H4 (cell line): ENCODE data around the gene PSMD8. TPM values are rescaled to one million over a fixed set of nuclear protein-coding genes. Genes with fewer than 3 reads are reported as not detected.
"Not testable (repeated sequence)": the region's sequence is repeated elsewhere in the genome, so short reads cannot be mapped to it uniquely, and the experiment has no call there.

Source experiments
- DNase-seq: peaks from one replicate; pipeline ENCODE4 v3.0.0-alpha.2; 2015; ENCODE audit warnings: low spot score
- total RNA-seq: library from RNA; depleted of rRNA; stranded (reverse); fragments of >200 nt; shearing (Covaris generic); gene quantifications from 2 replicates; pipeline ENCODE4 v1.2.3, GENCODE V29; 2014; rRNA removed

Gene PSMD8
- total RNA-seq, result 743 and 838 TPM in 2 replicates

- peak; percentile 100 for DNase-seq
These were observed at the start of gene PSMD8 for GRCh38 chr19:38374332-38375097. PSMD8 (plus strand) TSS chr19:38374571; CDS start chr19:38374602, 31 bp downstream.

DNA sequence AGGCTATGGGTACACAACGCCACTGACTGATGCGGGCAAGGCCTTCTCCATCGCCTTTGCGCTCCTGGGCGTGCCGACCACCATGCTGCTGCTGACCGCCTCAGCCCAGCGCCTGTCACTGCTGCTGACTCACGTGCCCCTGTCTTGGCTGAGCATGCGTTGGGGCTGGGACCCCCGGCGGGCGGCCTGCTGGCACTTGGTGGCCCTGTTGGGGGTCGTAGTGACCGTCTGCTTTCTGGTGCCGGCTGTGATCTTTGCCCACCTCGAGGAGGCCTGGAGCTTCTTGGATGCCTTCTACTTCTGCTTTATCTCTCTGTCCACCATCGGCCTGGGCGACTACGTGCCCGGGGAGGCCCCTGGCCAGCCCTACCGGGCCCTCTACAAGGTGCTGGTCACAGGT lies 47.8 kb upstream of the PSMD8 start:
- no peak for DNase-seq

- DNase-seq, result no peak
These were observed 44.7 kb upstream of the PSMD8 start for GRCh38 chr19:38329651-38330050.

- DNase-seq, result no peak
These were observed 42.6 kb upstream of the PSMD8 start for GRCh38 chr19:38331728-38332127.

DNA sequence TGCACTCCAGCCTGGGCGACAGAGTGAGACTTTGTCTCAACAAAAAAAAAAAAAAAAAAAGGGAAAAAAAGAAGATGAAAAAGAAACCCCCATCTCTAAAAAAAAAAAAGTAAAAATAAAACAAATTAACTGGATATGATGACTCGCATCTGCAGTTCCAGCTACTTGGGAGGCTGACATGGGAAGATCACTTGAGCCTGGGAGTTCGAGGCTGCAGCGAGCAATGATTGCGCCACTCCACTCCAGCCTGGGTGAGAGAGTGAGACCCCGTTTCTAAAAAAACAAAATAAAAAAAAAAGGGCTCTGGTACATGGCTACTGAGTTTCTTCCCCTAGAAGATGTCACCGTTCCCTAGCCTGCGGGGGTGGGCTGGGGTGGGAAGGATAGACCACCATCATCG lies 41.1 kb upstream of the PSMD8 start:
- DNase-seq, result no peak

- DNase-seq, result peak; percentile 97
These were observed 38.3 kb upstream of the PSMD8 start for GRCh38 chr19:38335949-38336637.

GRCh38 chr19:38336638-38337359 lies 37.6 kb upstream of the PSMD8 start:
- DNase-seq, result peak; percentile 92

GRCh38 chr19:38337360-38337653 lies 37.1 kb upstream of the PSMD8 start:
- no peak for DNase-seq

DNA sequence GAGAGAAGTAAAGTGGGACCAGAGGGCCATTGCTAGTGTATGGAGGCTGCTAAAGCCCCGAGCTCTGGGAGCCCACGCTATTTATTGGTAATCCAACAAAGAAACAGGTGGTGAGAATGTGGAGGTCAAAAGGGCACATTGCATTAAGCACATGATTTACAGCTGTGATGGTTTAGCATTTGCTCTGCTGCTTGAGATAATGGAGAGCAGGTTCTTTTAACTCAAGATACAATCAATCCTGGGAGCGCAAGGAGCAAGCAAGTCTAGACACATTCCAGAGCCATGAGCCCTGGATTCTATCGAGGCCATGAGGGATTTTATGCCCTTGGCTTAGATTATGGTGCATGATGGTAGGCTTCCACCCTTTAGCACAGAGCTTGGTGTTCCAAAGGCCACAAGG lies 35.4 kb upstream of the PSMD8 start:
- not testable (repeated sequence) for DNase-seq

DNA sequence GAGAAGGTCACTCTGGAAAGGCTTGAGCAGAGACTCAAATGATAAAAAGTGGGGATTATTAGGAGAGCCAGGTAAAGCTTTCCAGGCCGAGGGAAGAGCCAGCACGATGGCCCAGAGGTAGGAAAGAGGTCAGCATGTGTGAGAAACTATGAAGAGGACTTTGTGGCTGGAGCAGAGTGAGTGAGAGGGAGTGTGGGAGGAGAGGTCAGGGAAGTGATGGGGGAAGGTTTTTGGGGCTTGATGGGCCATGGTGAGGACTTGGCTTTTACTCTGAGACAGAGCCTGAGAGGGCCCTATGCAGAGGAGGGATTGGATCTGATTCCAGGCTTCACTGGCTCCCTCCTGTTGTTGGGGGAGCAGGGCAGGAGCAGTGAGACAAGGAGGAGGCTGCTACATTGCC lies 33.4 kb upstream of the PSMD8 start:
- DNase-seq, result no peak

- DNase-seq, result no peak
These were observed 27.5 kb upstream of the PSMD8 start for GRCh38 chr19:38346837-38347236.

- no peak for DNase-seq
These were observed 23.5 kb upstream of the PSMD8 start for GRCh38 chr19:38350883-38351282.

- DNase-seq, result no peak
These were observed 22.4 kb upstream of the PSMD8 start for GRCh38 chr19:38351865-38352395.

DNA sequence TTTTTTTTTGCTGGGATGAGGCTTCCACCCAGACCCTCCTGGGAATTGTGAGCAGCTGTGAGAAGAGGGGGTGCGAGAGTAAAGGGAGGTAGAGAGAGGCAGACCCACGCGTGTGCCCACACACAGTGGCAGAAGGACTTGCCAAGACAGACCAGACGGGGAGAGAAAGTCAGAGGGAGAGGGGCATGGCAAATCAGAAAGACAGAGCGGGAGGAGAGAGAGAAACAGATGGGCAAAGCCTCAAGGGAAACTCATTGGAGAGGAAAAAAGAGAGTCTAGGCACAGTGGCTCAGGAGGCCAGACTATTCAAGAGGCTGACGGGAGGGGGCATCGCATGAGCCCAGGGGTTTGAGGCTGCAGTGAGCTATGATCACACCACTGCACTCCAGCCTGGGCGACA lies 21.8 kb upstream of the PSMD8 start:
- DNase-seq, result no peak

- no peak for DNase-seq
These were observed 18.3 kb upstream of the PSMD8 start for GRCh38 chr19:38355728-38356725.

DNA sequence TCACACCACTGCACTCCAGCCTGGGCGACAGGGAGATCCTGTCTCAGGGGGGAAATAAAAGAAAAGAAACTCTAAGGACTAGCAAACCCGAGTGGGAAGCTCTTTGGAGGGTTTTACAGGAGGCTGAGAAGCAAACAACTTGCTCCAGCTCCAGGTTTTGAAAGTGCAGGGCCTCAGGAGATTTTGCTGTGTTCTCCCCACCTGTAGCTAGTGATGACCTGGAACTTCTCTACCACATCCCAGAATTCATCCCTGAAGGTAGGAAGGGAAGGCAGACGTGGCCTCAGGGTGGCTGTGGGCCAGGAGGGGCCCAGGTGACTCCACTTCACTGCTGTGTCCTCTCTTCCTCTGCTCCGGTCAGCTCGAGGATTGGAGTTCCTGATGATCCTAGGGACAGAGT lies 16.3 kb upstream of the PSMD8 start:
- no peak for DNase-seq

- DNase-seq, result no peak
These were observed 14.9 kb upstream of the PSMD8 start for GRCh38 chr19:38359242-38360021.

DNA sequence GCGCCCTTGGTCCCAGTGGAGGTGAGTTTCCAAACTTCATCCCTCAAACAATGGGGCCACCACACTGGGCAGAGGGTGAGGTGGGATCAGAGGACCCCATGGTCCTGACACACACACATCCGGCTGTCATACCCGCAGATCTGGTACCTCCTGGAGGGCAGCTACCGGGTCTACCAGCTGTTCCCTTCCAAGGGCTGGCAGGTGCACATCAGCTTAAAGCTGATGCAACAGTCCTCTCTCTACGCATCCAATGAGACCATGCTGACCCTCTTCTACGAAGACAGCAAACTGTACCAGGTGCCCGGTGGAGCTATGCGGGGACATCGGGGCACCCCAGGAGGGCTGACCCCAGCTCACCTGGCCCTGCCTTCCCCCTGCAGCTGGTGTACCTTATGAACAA lies 14.0 kb upstream of the PSMD8 start:
- DNase-seq, result no peak

DNA sequence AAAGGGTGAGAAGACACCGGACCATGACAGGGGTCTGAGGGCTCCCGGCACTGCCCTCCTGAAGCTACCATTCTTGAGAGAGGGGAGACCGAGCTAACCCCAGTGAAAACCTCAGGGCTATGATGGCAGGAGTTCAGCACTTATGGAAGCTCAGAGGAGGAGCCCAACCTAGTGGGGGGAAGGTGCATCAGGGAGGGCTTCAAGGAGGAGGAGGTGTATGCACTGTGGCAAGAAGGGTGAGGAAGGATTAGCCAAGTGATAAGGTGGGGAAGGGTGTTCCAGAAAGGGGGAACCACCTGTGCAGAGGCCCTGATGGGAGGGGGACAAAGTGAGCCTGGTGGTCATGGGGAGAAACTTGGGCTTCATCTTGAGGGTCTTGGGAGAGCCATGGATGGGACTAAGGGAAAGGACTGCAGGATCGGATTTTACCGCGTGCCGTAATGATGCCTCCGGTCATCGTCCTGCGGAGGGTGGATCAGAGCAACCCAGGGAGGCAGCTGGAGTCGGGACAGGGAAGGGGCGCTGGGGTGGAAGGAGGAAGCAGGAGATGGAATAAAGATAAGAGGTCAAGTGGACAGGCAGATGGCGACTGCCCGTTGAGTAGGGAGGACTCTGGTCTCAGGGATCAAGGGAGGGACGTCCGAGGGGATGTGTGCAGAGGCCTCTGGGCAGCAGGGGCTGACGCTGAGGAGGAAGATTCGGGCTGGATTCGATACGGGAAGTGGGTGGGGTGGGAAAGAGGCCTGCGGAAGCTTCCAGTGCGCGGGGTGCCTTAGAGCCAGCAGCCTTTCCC lies 13.3 kb upstream of the PSMD8 start:
- DNase-seq, result no peak

- peak; percentile 91 for DNase-seq
These were observed 12.7 kb upstream of the PSMD8 start for GRCh38 chr19:38361633-38362075.
